ENCODE measurements around the gene B4GALT6. TPM values are rescaled to one million over a fixed set of nuclear protein-coding genes. Genes with fewer than 3 reads are reported as not detected.

Gene B4GALT6
- total and polyA plus RNA-seq, 2 donors (not counting 1 experiment from before 2014, with no cell fraction given) = 1.7 TPM; not detected in 1

DNA sequence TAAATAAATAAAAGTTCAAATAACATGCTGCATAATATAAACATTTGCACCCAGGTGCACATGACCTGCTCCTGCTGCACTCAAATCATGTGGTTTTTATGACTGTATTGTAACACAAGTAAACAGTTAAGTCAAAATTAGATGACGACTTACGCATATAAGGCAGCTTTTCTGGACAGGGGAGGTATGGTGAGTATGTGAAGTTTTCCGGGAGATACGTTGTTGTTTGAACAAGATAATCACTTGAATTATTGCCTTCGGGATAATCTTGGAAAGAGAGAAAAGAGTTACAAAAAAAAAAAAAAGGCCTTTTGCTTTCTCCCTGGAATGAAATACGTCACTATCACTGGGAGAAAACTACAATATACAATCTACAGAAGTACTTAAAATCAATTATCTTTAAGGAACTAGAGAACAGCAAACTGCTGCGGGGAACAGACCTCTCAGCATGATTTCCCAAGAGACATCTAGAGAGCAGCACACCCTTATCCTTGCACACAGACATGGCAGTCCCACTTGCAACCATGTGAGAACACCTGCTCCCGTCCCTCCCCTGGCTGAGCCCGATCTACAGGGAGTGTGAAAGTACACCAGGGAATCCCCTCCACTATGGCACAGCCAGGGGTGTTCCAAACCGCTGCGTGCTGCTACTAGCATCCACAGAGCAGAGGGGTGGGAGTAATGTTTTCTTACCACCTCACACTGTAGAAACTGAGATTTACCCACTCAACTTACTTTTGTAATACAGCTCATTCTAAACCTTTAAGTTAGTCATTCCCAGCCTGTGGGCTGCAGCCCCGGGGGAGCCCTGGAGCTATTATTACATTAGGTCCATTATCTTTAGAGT, 26.3 kb downstream of the B4GALT6 start:
- Histone ChIP-seq H3K27ac (ENCODE audit: low read length in 2 of 2) (no peak overlapping the region), H3K9ac (ENCODE audit: low read length) (peak overlapping the region; percentile 11), H2AFZ (ENCODE audit: insufficient read depth, low read depth, low read length, poor library complexity, severe bottlenecking) (peak overlapping the region; percentile 48), H3K9me3 (ENCODE audit: control extremely low read depth in 1 of 3, control insufficient read depth in 2 of 3, insufficient read depth in 1 of 3, low read length in 2 of 3) (no peaks in the 10 kb centered on the region), H3K79me2 (ENCODE audit: control insufficient read depth, insufficient read depth, low read length) (no peaks in the 10 kb centered on the region), H3K36me3 (replicated peaks in 1 of 2; ENCODE audit: control extremely low read depth in 1 of 2, control insufficient read depth in 1 of 2, extremely low read depth in 1 of 2, insufficient read depth in 2 of 2, low read length in 1 of 2) (no peaks in the 10 kb centered on the region), H4K20me1 (ENCODE audit: control insufficient read depth, insufficient read depth, low read length, poor library complexity, severe bottlenecking) (no peaks in the 10 kb centered on the region), H3K4me1 (ENCODE audit: control insufficient read depth in 2 of 2, insufficient read depth in 2 of 2, low read length in 2 of 2) (peaks cover 18 to 20% of the 10 kb centered on the region in 2 donors), H3K27me3 (replicated peaks in 1 of 4; ENCODE audit: control extremely low read depth in 1 of 4, control insufficient read depth in 3 of 4, insufficient read depth in 4 of 4, low read length in 3 of 4) (no peaks in the 10 kb centered on the region), H3K4me2 (replicated peaks; ENCODE audit: low read depth, low read length, poor library complexity, severe bottlenecking) (peak overlapping the region; percentile 44), H3K4me3 (ENCODE audit: control extremely low read depth in 1 of 5, extremely low read depth in 1 of 5, insufficient read depth in 1 of 5, low read depth in 2 of 5, low read length in 4 of 5) (peak overlapping the region in 1 of 5 experiments; percentile 3)
- WGBS (ENCODE audit: insufficient coverage) = 20% methylated on average over 2 of the region's 12 CpGs
- Mint-ChIP-seq H3K27ac (peak overlapping the region; percentile 79), H3K27me3 (peaks cover 5% of the 10 kb centered on the region), H3K4me1 (peaks cover 32% of the 10 kb centered on the region), H3K4me3 (peak overlapping the region; percentile 76), H3K9me3 (ENCODE audit: insufficient read depth) (no peaks in the 10 kb centered on the region)
- ChIA-PET POLR2A (no interaction called here), CTCF (interaction anchor here (0.8 to 1.4 kb wide), 2 partner anchors 11 to 22 kb away, joined by 3 read pairs; no protein-coding TSS in a partner anchor)
- TF ChIP-seq EZH2 (IDR thresholded peaks at IDR 0.05; ENCODE audit: borderline replicate concordance, insufficient read depth, low read depth, low read length, poor library complexity, severe bottlenecking) = no peak
- TF ChIP-seq CTCF (IDR thresholded peaks at IDR 0.05) = no peak
- ATAC-seq (ENCODE audit: low read depth) (peak; percentile 60), DNase-seq (peak; percentile 35)
- intact Hi-C loops (cut with micrococcal nuclease) = no loop called here

DNA sequence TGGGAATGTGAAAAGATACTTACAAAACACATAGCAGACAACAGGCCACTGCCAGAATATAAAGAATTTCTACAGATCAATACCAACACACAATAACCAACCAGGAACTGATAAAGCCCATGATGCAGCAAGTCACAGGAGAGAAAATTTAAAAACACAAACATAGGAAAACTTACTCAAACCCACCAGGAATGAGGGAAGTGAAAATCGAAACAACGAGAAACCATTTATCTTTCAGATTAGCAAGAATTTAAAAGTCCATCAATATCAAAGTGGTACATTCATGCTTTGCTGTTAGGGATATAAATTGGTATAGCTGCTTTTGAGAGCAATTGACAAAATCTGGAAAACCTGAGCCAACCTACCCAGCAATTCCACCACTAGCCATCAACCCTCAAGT, 27.6 kb downstream of the B4GALT6 start:
- ChIA-PET POLR2A (no interaction called here), CTCF (no interaction called here)
- Histone ChIP-seq H4K20me1 (ENCODE audit: control insufficient read depth, insufficient read depth, low read length, poor library complexity, severe bottlenecking) (no peaks in the 10 kb centered on the region), H3K4me3 (ENCODE audit: control extremely low read depth in 1 of 5, extremely low read depth in 1 of 5, insufficient read depth in 1 of 5, low read depth in 2 of 5, low read length in 4 of 5) (no peak overlapping the region), H3K27me3 (replicated peaks in 1 of 4; ENCODE audit: control extremely low read depth in 1 of 4, control insufficient read depth in 3 of 4, insufficient read depth in 4 of 4, low read length in 3 of 4) (no peaks in the 10 kb centered on the region), H3K9me3 (ENCODE audit: control extremely low read depth in 1 of 3, control insufficient read depth in 2 of 3, insufficient read depth in 1 of 3, low read length in 2 of 3) (no peaks in the 10 kb centered on the region), H3K4me2 (replicated peaks; ENCODE audit: low read depth, low read length, poor library complexity, severe bottlenecking) (no peak overlapping the region), H2AFZ (ENCODE audit: insufficient read depth, low read depth, low read length, poor library complexity, severe bottlenecking) (no peak overlapping the region), H3K79me2 (ENCODE audit: control insufficient read depth, insufficient read depth, low read length) (no peaks in the 10 kb centered on the region), H3K9ac (ENCODE audit: low read length) (no peak overlapping the region), H3K27ac (ENCODE audit: low read length in 2 of 2) (no peak overlapping the region), H3K36me3 (replicated peaks in 1 of 2; ENCODE audit: control extremely low read depth in 1 of 2, control insufficient read depth in 1 of 2, extremely low read depth in 1 of 2, insufficient read depth in 2 of 2, low read length in 1 of 2) (no peaks in the 10 kb centered on the region), H3K4me1 (ENCODE audit: control insufficient read depth in 2 of 2, insufficient read depth in 2 of 2, low read length in 2 of 2) (peaks cover 24 to 26% of the 10 kb centered on the region in 2 donors)
- WGBS (ENCODE audit: insufficient coverage) = no CpG with 5 or more reads among the region's 2 CpGs
- DNase-seq (no peak), ATAC-seq (ENCODE audit: low read depth) (no peak)
- H3K27me3 Mint-ChIP-seq = peaks cover 17% of the 10 kb centered on the region
- no peak overlapping the region for H3K27ac Mint-ChIP-seq
- peaks cover 44% of the 10 kb centered on the region for H3K4me1 Mint-ChIP-seq
- no peak for TF ChIP-seq CTCF (IDR thresholded peaks at IDR 0.05)
- TF ChIP-seq EZH2 (IDR thresholded peaks at IDR 0.05; ENCODE audit: borderline replicate concordance, insufficient read depth, low read depth, low read length, poor library complexity, severe bottlenecking) = no peak
- H3K9me3 Mint-ChIP-seq (ENCODE audit: insufficient read depth) = no peaks in the 10 kb centered on the region
- H3K4me3 Mint-ChIP-seq = no peak overlapping the region
- intact Hi-C loops (cut with micrococcal nuclease) = no loop called here
